A673 (cell line): ENCODE results near the gene TENM4. TPM values are rescaled to one million over a fixed set of nuclear protein-coding genes. Genes with fewer than 3 reads are reported as not detected.

ENCODE experiments used
- BruUV-seq: library from RNA; stranded (reverse); fragments of 400-500 nt; replicated peaks from 2 replicates; lab custom pipeline; 2021; lab: Mats Ljungman, UMichigan
- CTCF ChIA-PET: fragments of 300-600 bp; sonication (Branson Sonifier 250); formaldehyde crosslinking; loops from one replicate; lab custom pipeline; 2022; ENCODE audit warnings: antibody characterized with exemption; lab: Charles Lee
- POLR2A ChIA-PET: fragments of 300-600 bp; sonication (Branson Sonifier 250); formaldehyde crosslinking; loops from one replicate; lab custom pipeline; 2022; ENCODE audit warnings: antibody characterized with exemption; ENCODE audit not compliant: low non-redundant PET; lab: Charles Lee
- DNase-seq: peaks from one replicate; pipeline ENCODE4 v3.0.0-alpha.2; 2015; ENCODE audit warnings: low spot score
- H3K27ac ChIP-seq: fragments of 200-600 bp; sonication (generic); 2 replicates; pipeline ENCODE4 v1.5.1; 2016; ENCODE audit warnings: mixed run types, low read depth, mild to moderate bottlenecking, mixed read lengths, antibody characterized with exemption, low read length; ENCODE audit not compliant: poor library complexity, severe bottlenecking
- H3K27me3 ChIP-seq: fragments of 200-600 bp; sonication (generic); replicated peaks from 2 replicates; pipeline ENCODE4 v1.6.1; 2017; ENCODE audit warnings: mixed run types, low read depth, mild to moderate bottlenecking, mixed read lengths, antibody characterized with exemption, low read length; ENCODE audit not compliant: insufficient read depth, poor library complexity
- H3K36me3 ChIP-seq: fragments of 200-600 bp; sonication (generic); 2 replicates; pipeline ENCODE4 v1.6.1; 2016; ENCODE audit warnings: mixed run types, mild to moderate bottlenecking, mixed read lengths, antibody characterized with exemption, low read length; ENCODE audit not compliant: insufficient read depth, poor library complexity, severe bottlenecking
- H3K4me1 ChIP-seq: fragments of 200-600 bp; sonication (generic); 2 replicates; pipeline ENCODE4 v1.6.1; 2017; ENCODE audit warnings: mixed run types, mild to moderate bottlenecking, mixed read lengths, antibody characterized with exemption, low read length; ENCODE audit not compliant: insufficient read depth, poor library complexity, severe bottlenecking
- H3K4me3 ChIP-seq: fragments of 200-600 bp; sonication (generic); 2 replicates; pipeline ENCODE4 v1.5.1; 2016; ENCODE audit warnings: low read depth, mixed run types, mild to moderate bottlenecking, mixed read lengths, low read length; ENCODE audit not compliant: poor library complexity, severe bottlenecking
- H3K9me3 ChIP-seq: fragments of 200-600 bp; sonication (generic); 2 replicates; pipeline ENCODE4 v1.6.1; 2016; ENCODE audit warnings: mixed run types, low read depth, mild to moderate bottlenecking, mixed read lengths, antibody characterized with exemption, low read length; ENCODE audit not compliant: poor library complexity, severe bottlenecking
- CTCF ChIP-seq: fragments of 300-800, 200-600 bp; sonication (generic); conservative IDR thresholded peaks from 2 replicates; pipeline ENCODE4 v1.5.1; 2017; ENCODE audit warnings: low read depth, mild to moderate bottlenecking, antibody characterized with exemption, low read length, moderate library complexity, mixed read lengths
- EZH2 ChIP-seq: fragments of 200-600 bp; sonication (generic); IDR thresholded peaks from 2 replicates; pipeline ENCODE4 v1.6.1; 2017; ENCODE audit warnings: borderline replicate concordance, low read depth, mild to moderate bottlenecking, mixed read lengths, antibody characterized with exemption, low read length; ENCODE audit not compliant: poor library complexity, severe bottlenecking
- intact Hi-C: fragments of 100-400 bp; cut with micrococcal nuclease; formaldehyde crosslinking; loops from one replicate; pipeline ENCODE4 v1.10.0; 2022; ENCODE audit not compliant: unreplicated experiment
- total RNA-seq: library from RNA; stranded (reverse); gene quantifications from 2 replicates; pipeline ENCODE4 v1.2.3, GENCODE V29; 2021

Gene TENM4
- total RNA-seq, 1 experiment from 2014 or later: 0.11 TPM

GRCh38 chr11:78853521-78853920 is 587.3 kb downstream of the TENM4 start:
- BruUV-seq: no TSS peak
- H3K4me1 ChIP-seq: no peaks in the 10 kb centered on the region
- H3K27ac ChIP-seq: no peak overlapping the region
- no peak for DNase-seq
- H3K4me3 ChIP-seq: no peak overlapping the region
- peaks cover 78% of the 10 kb centered on the region for H3K27me3 ChIP-seq
- ChIA-PET CTCF (no interaction called here), POLR2A (no interaction called here)
- intact Hi-C loops: no loop called here
- H3K9me3 ChIP-seq: no peaks in the 10 kb centered on the region
- H3K36me3 ChIP-seq: no peaks in the 10 kb centered on the region
- TF ChIP-seq CTCF: no peak
- TF ChIP-seq EZH2: no peak

- BruUV-seq: no TSS peak
- no peaks in the 10 kb centered on the region for H3K4me1 ChIP-seq
- no peak overlapping the region for H3K27ac ChIP-seq
- ChIA-PET CTCF (no interaction called here), POLR2A (no interaction called here)
- peaks cover 82% of the 10 kb centered on the region for H3K27me3 ChIP-seq
- H3K4me3 ChIP-seq: no peak overlapping the region
- intact Hi-C loops: no loop called here
- TF ChIP-seq EZH2: no peak
- no peak for TF ChIP-seq CTCF
- H3K36me3 ChIP-seq: no peaks in the 10 kb centered on the region
- no peaks in the 10 kb centered on the region for H3K9me3 ChIP-seq
- DNase-seq: no peak
Measured at GRCh38 chr11:78851878-78852586, 588.8 kb downstream of the TENM4 start.

GRCh38 chr11:78850078-78850477 is 590.8 kb downstream of the TENM4 start:
- Histone ChIP-seq H3K27me3 (peaks cover 83% of the 10 kb centered on the region), H3K4me1 (no peaks in the 10 kb centered on the region), H3K27ac (no peak overlapping the region), H3K9me3 (no peaks in the 10 kb centered on the region), H3K4me3 (no peak overlapping the region), H3K36me3 (no peaks in the 10 kb centered on the region)
- DNase-seq: no peak
- intact Hi-C loops: no loop called here
- POLR2A ChIA-PET: interaction anchor here (0.5 to 0.6 kb wide), 2 partner anchors 51 to 1142 kb away, joined by 3 to 4 read pairs; no protein-coding TSS in a partner anchor
- TF ChIP-seq EZH2: no peak
- no peak for TF ChIP-seq CTCF
- CTCF ChIA-PET: no interaction called here
- BruUV-seq: no TSS peak
